GM23338 (cell line): ENCODE results near the gene NXPH2. TPM values are rescaled to one million over a fixed set of nuclear protein-coding genes. Genes with fewer than 3 reads are reported as not detected.

Experiments
- ATAC-seq: fragments of 200-7000 bp; cut with Tn5 transposase; 3 replicates; pipeline ENCODE4 v1.9.1; 2020
- DNase-seq: peaks from one replicate; pipeline ENCODE4 v3.0.0-alpha.2; 2015; ENCODE audit warnings: low spot score
- H2AFZ ChIP-seq: fragments of 200-600 bp; sonication (generic); 2 replicates; pipeline ENCODE4 v1.8.0; 2016; ENCODE audit warnings: antibody characterized with exemption, mild to moderate bottlenecking, moderate library complexity
- H3F3A ChIP-seq: fragments of 200-600 bp; sonication (generic); replicated peaks from 2 replicates; pipeline ENCODE4 v1.8.0; 2017; ENCODE audit warnings: antibody characterized with exemption, mixed run types, low read depth
- H3K27ac ChIP-seq: fragments of 200-600 bp; sonication (generic); 2 replicates; pipeline ENCODE4 v1.6.1; 2016; ENCODE audit warnings: low read depth
- H3K27me3 ChIP-seq: fragments of 200-600 bp; sonication (generic); 2 replicates; pipeline ENCODE4 v1.8.0; 2016; ENCODE audit warnings: mild to moderate bottlenecking, mixed run types, moderate library complexity; ENCODE audit not compliant: insufficient read depth
- H3K36me3 ChIP-seq: fragments of 200-600 bp; sonication (generic); 2 replicates; pipeline ENCODE4 v1.8.0; 2016; ENCODE audit warnings: mild to moderate bottlenecking; ENCODE audit not compliant: insufficient read depth
- H3K4me1 ChIP-seq: fragments of 200-600 bp; sonication (generic); 2 replicates; pipeline ENCODE4 v1.8.0; 2016; ENCODE audit warnings: mild to moderate bottlenecking, moderate library complexity; ENCODE audit not compliant: insufficient read depth
- H3K4me2 ChIP-seq: fragments of 200-600 bp; sonication (generic); 2 replicates; pipeline ENCODE4 v1.7.1; 2017; ENCODE audit warnings: mixed run types
- H3K4me3 ChIP-seq: fragments of 200-600 bp; sonication (generic); 2 replicates; pipeline ENCODE4 v1.6.1; 2016; ENCODE audit warnings: mixed run types
- H3K79me2 ChIP-seq: fragments of 200-600 bp; sonication (generic); replicated peaks from 2 replicates; pipeline ENCODE4 v1.8.0; 2017; ENCODE audit warnings: mild to moderate bottlenecking; ENCODE audit not compliant: insufficient read depth
- H3K9me2 ChIP-seq: fragments of 200-600 bp; sonication (generic); 2 replicates; pipeline ENCODE4 v1.8.0; 2017; ENCODE audit not compliant: insufficient read depth
- H4K20me1 ChIP-seq: fragments of 200-600 bp; sonication (generic); replicated peaks from 2 replicates; pipeline ENCODE4 v1.8.0; 2017; ENCODE audit warnings: mild to moderate bottlenecking; ENCODE audit not compliant: insufficient read depth
- H3K27ac Mint-ChIP-seq: 2 replicates; pipeline ENCODE4 v1.8.0; 2020; ENCODE audit warnings: inconsistent platforms, mild to moderate bottlenecking, moderate library complexity, mixed read lengths
- H3K27me3 Mint-ChIP-seq: 3 replicates; pipeline ENCODE4 v1.8.0; 2022; ENCODE audit warnings: low read depth, mild to moderate bottlenecking, moderate library complexity, mixed read lengths, inconsistent platforms; ENCODE audit not compliant: insufficient read depth, poor library complexity
- H3K36me3 Mint-ChIP-seq: 3 replicates; pipeline ENCODE4 v1.8.0; 2021; ENCODE audit warnings: low read depth, mild to moderate bottlenecking, inconsistent platforms, moderate library complexity, mixed read lengths
- H3K4me1 Mint-ChIP-seq: 3 replicates; pipeline ENCODE4 v1.8.0; 2020; ENCODE audit warnings: mild to moderate bottlenecking, inconsistent platforms, mixed read lengths
- H3K4me3 Mint-ChIP-seq: 3 replicates; pipeline ENCODE4 v1.8.0; 2021; ENCODE audit warnings: moderate library complexity, mild to moderate bottlenecking, inconsistent platforms, mixed read lengths
- H3K9me3 Mint-ChIP-seq: 3 replicates; pipeline ENCODE4 v1.8.0; 2020; ENCODE audit warnings: moderate library complexity, mild to moderate bottlenecking, inconsistent platforms, mixed read lengths
- CREB1 ChIP-seq: fragments of 250-450 bp; sonication (Bioruptor Pico); IDR thresholded peaks from 2 replicates; pipeline ENCODE4 v1.5.0; 2020; ENCODE audit warnings: low read depth, mild to moderate bottlenecking, moderate library complexity
- EZH2 ChIP-seq: fragments of 200-600 bp; sonication (generic); IDR thresholded peaks from one replicate; pipeline ENCODE4 v1.8.0; 2017; ENCODE audit warnings: antibody characterized with exemption, mild to moderate bottlenecking, low read depth; ENCODE audit not compliant: unreplicated experiment
- EZH2phosphoT487 ChIP-seq: fragments of 200-600 bp; sonication (generic); IDR thresholded peaks from one replicate; pipeline ENCODE4 v1.8.1; 2018; ENCODE audit warnings: antibody characterized with exemption; ENCODE audit not compliant: unreplicated experiment
- JUNB ChIP-seq: IDR thresholded peaks from one replicate; pipeline ENCODE4 v1.6.1; 2016; ENCODE audit warnings: antibody characterized with exemption; ENCODE audit not compliant: unreplicated experiment
- NANOG ChIP-seq: IDR thresholded peaks from 2 replicates; pipeline ENCODE4 v1.6.1; 2016; ENCODE audit warnings: antibody characterized with exemption, borderline replicate concordance
- POLR2AphosphoS5 ChIP-seq: IDR thresholded peaks from 2 replicates; pipeline ENCODE4 v1.6.1; 2016; ENCODE audit warnings: antibody characterized with exemption, low read depth
- STAT1 ChIP-seq: IDR thresholded peaks from one replicate; pipeline ENCODE4 v1.6.1; 2016; ENCODE audit warnings: antibody characterized with exemption; ENCODE audit not compliant: unreplicated experiment
- ZNF114 ChIP-seq: fragments of 250-450 bp; sonication (Bioruptor Pico); IDR thresholded peaks from 2 replicates; pipeline ENCODE4 v1.5.0; 2020; ENCODE audit warnings: mild to moderate bottlenecking, moderate library complexity
- ZNF331 ChIP-seq: fragments of 250-450 bp; sonication (Bioruptor Pico); IDR thresholded peaks from 2 replicates; pipeline ENCODE4 v1.5.0; 2020; ENCODE audit warnings: low read depth, mild to moderate bottlenecking, moderate library complexity
- polyA plus RNA-seq: library from polyadenylated mRNA; unstranded; fragments of >200 nt; fragmentation: Nextera tagmentation; extraction: Ambion mirVana; gene quantifications from 2 replicates; pipeline ENCODE4 v1.2.1, GENCODE V29; 2016
- total RNA-seq: library from RNA; depleted of rRNA; stranded (reverse); fragments of >200 nt; shearing (Covaris generic); gene quantifications from 2 replicates; pipeline ENCODE4 v1.2.3, GENCODE V29; 2014
- TF ChIP-seq, protein P1 (sequence below): IDR thresholded peaks from 2 replicates; pipeline ENCODE4 v1.6.1; 2016; ENCODE audit warnings: antibody characterized with exemption
- TF ChIP-seq, protein P2 (sequence below), 2 experiments: fragments of 200-600 bp in 1 of 2; sonication (generic) in 1 of 2; conservative IDR thresholded peaks; 2 replicates each; pipeline versions ENCODE4 v1.5.1 to v1.6.1; 2016 to 2017; ENCODE audit warnings: antibody characterized with exemption in 2 of 2, low read depth in 2 of 2, mild to moderate bottlenecking in 2 of 2, moderate library complexity in 1 of 2
- TF ChIP-seq, protein P3 (sequence below): IDR thresholded peaks from one replicate; pipeline ENCODE4 v1.6.1; 2018; ENCODE audit warnings: antibody characterized with exemption; ENCODE audit not compliant: unreplicated experiment
- TF ChIP-seq, protein P4 (sequence below): fragments of 250-450 bp; sonication (Bioruptor Pico); IDR thresholded peaks from 2 replicates; pipeline ENCODE4 v1.5.0; 2020; ENCODE audit warnings: mild to moderate bottlenecking, moderate library complexity

The NXPH2 gene
- total and polyA plus RNA-seq, 2 experiments from 2014 or later, result 2.7 to 8.3 TPM

DNA sequence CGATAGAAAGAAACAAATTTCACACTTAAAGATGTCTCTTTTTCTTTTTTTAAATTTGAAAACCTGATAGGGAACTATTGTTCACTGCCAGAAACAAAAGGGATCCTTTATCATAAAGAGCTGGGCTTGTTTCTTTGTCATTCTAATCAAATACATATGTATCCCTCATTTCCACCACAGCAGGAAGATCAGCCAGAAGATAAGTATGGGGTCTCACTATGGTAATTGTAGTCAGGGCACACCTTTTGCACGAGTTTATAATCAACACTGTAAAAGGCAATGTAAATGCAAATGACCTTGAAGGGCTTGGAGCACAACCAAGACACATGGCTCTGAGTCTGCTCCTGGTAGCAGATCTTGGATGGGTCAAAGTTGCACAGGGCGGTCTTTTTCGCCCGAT is 109.5 kb downstream of the NXPH2 start:
- Histone ChIP-seq H3K27me3 (no peaks in the 10 kb centered on the region), H3F3A (no peaks in the 10 kb centered on the region), H3K4me3 (no peak overlapping the region), H3K79me2 (no peaks in the 10 kb centered on the region), H3K27ac (no peak overlapping the region), H2AFZ (no peak overlapping the region), H3K9me2 (no peaks in the 10 kb centered on the region), H4K20me1 (no peaks in the 10 kb centered on the region), H3K36me3 (no peaks in the 10 kb centered on the region), H3K4me1 (peaks cover 27% of the 10 kb centered on the region), H3K4me2 (peak overlapping the region; percentile 4)
- Mint-ChIP-seq H3K9me3 (no peaks in the 10 kb centered on the region), H3K4me3 (peak overlapping the region; percentile 23; the same call in 1 of the 3 replicates), H3K27ac (peak overlapping the region; percentile 55), H3K27me3 (no peaks in the 10 kb centered on the region), H3K4me1 (peaks cover 38% of the 10 kb centered on the region), H3K36me3 (no peaks in the 10 kb centered on the region)
- no peak for TF ChIP-seq CREB1
- TF ChIP-seq, protein P1, sequence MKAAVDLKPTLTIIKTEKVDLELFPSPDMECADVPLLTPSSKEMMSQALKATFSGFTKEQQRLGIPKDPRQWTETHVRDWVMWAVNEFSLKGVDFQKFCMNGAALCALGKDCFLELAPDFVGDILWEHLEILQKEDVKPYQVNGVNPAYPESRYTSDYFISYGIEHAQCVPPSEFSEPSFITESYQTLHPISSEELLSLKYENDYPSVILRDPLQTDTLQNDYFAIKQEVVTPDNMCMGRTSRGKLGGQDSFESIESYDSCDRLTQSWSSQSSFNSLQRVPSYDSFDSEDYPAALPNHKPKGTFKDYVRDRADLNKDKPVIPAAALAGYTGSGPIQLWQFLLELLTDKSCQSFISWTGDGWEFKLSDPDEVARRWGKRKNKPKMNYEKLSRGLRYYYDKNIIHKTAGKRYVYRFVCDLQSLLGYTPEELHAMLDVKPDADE, result no peak
- TF ChIP-seq NANOG, result peak; percentile 69
- no peak for TF ChIP-seq STAT1
- TF ChIP-seq ZNF331 (CRISPR knock-in tag), result no peak
- TF ChIP-seq EZH2, result no peak
- TF ChIP-seq POLR2AphosphoS5, result no peak
- TF ChIP-seq, protein P2, sequence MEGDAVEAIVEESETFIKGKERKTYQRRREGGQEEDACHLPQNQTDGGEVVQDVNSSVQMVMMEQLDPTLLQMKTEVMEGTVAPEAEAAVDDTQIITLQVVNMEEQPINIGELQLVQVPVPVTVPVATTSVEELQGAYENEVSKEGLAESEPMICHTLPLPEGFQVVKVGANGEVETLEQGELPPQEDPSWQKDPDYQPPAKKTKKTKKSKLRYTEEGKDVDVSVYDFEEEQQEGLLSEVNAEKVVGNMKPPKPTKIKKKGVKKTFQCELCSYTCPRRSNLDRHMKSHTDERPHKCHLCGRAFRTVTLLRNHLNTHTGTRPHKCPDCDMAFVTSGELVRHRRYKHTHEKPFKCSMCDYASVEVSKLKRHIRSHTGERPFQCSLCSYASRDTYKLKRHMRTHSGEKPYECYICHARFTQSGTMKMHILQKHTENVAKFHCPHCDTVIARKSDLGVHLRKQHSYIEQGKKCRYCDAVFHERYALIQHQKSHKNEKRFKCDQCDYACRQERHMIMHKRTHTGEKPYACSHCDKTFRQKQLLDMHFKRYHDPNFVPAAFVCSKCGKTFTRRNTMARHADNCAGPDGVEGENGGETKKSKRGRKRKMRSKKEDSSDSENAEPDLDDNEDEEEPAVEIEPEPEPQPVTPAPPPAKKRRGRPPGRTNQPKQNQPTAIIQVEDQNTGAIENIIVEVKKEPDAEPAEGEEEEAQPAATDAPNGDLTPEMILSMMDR (conservative IDR thresholded peaks at IDR 0.05; ENCODE audit: low read depth in 2 of 2), result no peak
- TF ChIP-seq, protein P3, sequence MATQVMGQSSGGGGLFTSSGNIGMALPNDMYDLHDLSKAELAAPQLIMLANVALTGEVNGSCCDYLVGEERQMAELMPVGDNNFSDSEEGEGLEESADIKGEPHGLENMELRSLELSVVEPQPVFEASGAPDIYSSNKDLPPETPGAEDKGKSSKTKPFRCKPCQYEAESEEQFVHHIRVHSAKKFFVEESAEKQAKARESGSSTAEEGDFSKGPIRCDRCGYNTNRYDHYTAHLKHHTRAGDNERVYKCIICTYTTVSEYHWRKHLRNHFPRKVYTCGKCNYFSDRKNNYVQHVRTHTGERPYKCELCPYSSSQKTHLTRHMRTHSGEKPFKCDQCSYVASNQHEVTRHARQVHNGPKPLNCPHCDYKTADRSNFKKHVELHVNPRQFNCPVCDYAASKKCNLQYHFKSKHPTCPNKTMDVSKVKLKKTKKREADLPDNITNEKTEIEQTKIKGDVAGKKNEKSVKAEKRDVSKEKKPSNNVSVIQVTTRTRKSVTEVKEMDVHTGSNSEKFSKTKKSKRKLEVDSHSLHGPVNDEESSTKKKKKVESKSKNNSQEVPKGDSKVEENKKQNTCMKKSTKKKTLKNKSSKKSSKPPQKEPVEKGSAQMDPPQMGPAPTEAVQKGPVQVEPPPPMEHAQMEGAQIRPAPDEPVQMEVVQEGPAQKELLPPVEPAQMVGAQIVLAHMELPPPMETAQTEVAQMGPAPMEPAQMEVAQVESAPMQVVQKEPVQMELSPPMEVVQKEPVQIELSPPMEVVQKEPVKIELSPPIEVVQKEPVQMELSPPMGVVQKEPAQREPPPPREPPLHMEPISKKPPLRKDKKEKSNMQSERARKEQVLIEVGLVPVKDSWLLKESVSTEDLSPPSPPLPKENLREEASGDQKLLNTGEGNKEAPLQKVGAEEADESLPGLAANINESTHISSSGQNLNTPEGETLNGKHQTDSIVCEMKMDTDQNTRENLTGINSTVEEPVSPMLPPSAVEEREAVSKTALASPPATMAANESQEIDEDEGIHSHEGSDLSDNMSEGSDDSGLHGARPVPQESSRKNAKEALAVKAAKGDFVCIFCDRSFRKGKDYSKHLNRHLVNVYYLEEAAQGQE, result no peak
- TF ChIP-seq JUNB, result no peak
- TF ChIP-seq, protein P4, sequence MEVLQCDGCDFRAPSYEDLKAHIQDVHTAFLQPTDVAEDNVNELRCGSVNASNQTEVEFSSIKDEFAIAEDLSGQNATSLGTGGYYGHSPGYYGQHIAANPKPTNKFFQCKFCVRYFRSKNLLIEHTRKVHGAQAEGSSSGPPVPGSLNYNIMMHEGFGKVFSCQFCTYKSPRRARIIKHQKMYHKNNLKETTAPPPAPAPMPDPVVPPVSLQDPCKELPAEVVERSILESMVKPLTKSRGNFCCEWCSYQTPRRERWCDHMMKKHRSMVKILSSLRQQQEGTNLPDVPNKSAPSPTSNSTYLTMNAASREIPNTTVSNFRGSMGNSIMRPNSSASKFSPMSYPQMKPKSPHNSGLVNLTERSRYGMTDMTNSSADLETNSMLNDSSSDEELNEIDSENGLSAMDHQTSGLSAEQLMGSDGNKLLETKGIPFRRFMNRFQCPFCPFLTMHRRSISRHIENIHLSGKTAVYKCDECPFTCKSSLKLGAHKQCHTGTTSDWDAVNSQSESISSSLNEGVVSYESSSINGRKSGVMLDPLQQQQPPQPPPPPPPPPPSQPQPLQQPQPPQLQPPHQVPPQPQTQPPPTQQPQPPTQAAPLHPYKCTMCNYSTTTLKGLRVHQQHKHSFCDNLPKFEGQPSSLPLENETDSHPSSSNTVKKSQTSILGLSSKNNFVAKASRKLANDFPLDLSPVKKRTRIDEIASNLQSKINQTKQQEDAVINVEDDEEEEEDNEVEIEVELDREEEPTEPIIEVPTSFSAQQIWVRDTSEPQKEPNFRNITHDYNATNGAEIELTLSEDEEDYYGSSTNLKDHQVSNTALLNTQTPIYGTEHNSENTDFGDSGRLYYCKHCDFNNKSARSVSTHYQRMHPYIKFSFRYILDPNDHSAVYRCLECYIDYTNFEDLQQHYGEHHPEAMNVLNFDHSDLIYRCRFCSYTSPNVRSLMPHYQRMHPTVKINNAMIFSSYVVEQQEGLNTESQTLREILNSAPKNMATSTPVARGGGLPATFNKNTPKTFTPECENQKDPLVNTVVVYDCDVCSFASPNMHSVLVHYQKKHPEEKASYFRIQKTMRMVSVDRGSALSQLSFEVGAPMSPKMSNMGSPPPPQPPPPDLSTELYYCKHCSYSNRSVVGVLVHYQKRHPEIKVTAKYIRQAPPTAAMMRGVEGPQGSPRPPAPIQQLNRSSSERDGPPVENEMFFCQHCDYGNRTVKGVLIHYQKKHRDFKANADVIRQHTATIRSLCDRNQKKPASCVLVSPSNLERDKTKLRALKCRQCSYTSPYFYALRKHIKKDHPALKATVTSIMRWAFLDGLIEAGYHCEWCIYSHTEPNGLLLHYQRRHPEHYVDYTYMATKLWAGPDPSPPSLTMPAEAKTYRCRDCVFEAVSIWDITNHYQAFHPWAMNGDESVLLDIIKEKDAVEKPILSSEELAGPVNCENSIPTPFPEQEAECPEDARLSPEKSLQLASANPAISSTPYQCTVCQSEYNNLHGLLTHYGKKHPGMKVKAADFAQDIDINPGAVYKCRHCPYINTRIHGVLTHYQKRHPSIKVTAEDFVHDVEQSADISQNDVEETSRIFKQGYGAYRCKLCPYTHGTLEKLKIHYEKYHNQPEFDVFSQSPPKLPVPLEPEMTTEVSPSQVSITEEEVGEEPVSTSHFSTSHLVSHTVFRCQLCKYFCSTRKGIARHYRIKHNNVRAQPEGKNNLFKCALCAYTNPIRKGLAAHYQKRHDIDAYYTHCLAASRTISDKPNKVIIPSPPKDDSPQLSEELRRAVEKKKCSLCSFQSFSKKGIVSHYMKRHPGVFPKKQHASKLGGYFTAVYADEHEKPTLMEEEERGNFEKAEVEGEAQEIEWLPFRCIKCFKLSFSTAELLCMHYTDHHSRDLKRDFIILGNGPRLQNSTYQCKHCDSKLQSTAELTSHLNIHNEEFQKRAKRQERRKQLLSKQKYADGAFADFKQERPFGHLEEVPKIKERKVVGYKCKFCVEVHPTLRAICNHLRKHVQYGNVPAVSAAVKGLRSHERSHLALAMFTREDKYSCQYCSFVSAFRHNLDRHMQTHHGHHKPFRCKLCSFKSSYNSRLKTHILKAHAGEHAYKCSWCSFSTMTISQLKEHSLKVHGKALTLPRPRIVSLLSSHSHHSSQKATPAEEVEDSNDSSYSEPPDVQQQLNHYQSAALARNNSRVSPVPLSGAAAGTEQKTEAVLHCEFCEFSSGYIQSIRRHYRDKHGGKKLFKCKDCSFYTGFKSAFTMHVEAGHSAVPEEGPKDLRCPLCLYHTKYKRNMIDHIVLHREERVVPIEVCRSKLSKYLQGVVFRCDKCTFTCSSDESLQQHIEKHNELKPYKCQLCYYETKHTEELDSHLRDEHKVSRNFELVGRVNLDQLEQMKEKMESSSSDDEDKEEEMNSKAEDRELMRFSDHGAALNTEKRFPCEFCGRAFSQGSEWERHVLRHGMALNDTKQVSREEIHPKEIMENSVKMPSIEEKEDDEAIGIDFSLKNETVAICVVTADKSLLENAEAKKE (CRISPR knock-in tag), result peak; percentile 43; the same call in 1 of the 2 replicates
- TF ChIP-seq EZH2phosphoT487, result no peak
- TF ChIP-seq ZNF114, result no peak
- DNase-seq (no peak), ATAC-seq (peak; percentile 75)
